Neural cell (in vitro differentiated cells): ENCODE data around the gene CASKIN2. TPM values are rescaled to one million over a fixed set of nuclear protein-coding genes. Genes with fewer than 3 reads are reported as not detected.

Source experiments
- H2AFZ ChIP-seq: fragments of 200-600, 300-800 bp; sonication (generic), shearing (Covaris generic); 2 replicates; pipeline ENCODE4 v1.6.0; 2014; ENCODE audit warnings: low read depth, mild to moderate bottlenecking, antibody characterized with exemption, low read length, moderate library complexity
- H3F3A ChIP-seq: fragments of 200-600 bp; shearing (Covaris generic); 2 replicates; pipeline ENCODE4 v1.6.1; 2016; ENCODE audit warnings: mild to moderate bottlenecking, moderate library complexity, mixed read lengths, antibody characterized with exemption, low read length; ENCODE audit not compliant: insufficient read depth, poor library complexity, severe bottlenecking
- H3K27ac ChIP-seq: fragments of 200-600, 300-800 bp; sonication (generic), shearing (Covaris generic); 2 replicates; pipeline ENCODE4 v1.5.1; 2014; ENCODE audit warnings: mild to moderate bottlenecking, low read length, moderate library complexity
- H3K27me3 ChIP-seq: fragments of 300-800, 200-600 bp; sonication (generic), shearing (Covaris generic); 2 replicates; pipeline ENCODE4 v1.6.0; 2014; ENCODE audit warnings: mild to moderate bottlenecking, low read depth, low read length, moderate library complexity; ENCODE audit not compliant: insufficient read depth
- H3K36me3 ChIP-seq: fragments of 300-800, 200-600 bp; sonication (generic), shearing (Covaris generic); 2 replicates; pipeline ENCODE4 v1.5.1; 2014; ENCODE audit warnings: mild to moderate bottlenecking, antibody characterized with exemption, low read length, moderate library complexity; ENCODE audit not compliant: insufficient read depth
- H3K4me2 ChIP-seq: fragments of 300-800, 200-600 bp; sonication (generic), shearing (Covaris generic); 2 replicates; pipeline ENCODE4 v1.6.0; 2014; ENCODE audit warnings: mild to moderate bottlenecking, low read length
- H3K4me3 ChIP-seq: fragments of 300-800, 200-600 bp; sonication (generic), shearing (Covaris generic); 2 replicates; pipeline ENCODE4 v1.5.1; 2014; ENCODE audit warnings: mild to moderate bottlenecking, low read length, moderate library complexity
- H3K79me2 ChIP-seq: fragments of 200-600 bp; shearing (Covaris generic); replicated peaks from 2 replicates; pipeline ENCODE4 v1.6.0; 2014; ENCODE audit warnings: mild to moderate bottlenecking, low read length, moderate library complexity; ENCODE audit not compliant: insufficient read depth
- H3K9ac ChIP-seq: fragments of 300-800, 200-600 bp; sonication (generic), shearing (Covaris generic); 2 replicates; pipeline ENCODE4 v1.6.1; 2016; ENCODE audit warnings: mild to moderate bottlenecking, low read length, mixed read lengths
- H3K9me2 ChIP-seq: fragments of 200-600 bp; shearing (Covaris generic); 2 replicates; pipeline ENCODE4 v1.6.1; 2016; ENCODE audit warnings: mild to moderate bottlenecking, low read length, mixed read lengths; ENCODE audit not compliant: insufficient read depth
- H3K9me3 ChIP-seq: fragments of 200-600, 300-800 bp; sonication (generic), shearing (Covaris generic); 2 replicates; pipeline ENCODE4 v1.6.1; 2016; ENCODE audit warnings: mild to moderate bottlenecking, mixed run types, low read length, moderate library complexity, mixed read lengths
- H4K20me1 ChIP-seq: fragments of 200-600 bp; shearing (Covaris generic); 2 replicates; pipeline ENCODE4 v1.6.1; 2016; ENCODE audit warnings: mild to moderate bottlenecking, mixed run types; ENCODE audit not compliant: insufficient read depth
- EP300 ChIP-seq: fragments of 450-650 bp; conservative IDR thresholded peaks from 2 replicates; pipeline ENCODE4 v1.6.1; 2014; ENCODE audit warnings: antibody characterized with exemption, mild to moderate bottlenecking, moderate library complexity; ENCODE audit not compliant: poor library complexity, severe bottlenecking
- EZH2 ChIP-seq: fragments of 200-600, 300-800 bp; shearing (Covaris generic), sonication (generic); IDR thresholded peaks from 2 replicates; pipeline ENCODE4 v1.6.1; 2014; ENCODE audit warnings: antibody characterized with exemption, low read length, borderline replicate concordance, mild to moderate bottlenecking; ENCODE audit not compliant: insufficient read depth, poor library complexity, severe bottlenecking
- MXI1 ChIP-seq: fragments of 450-650 bp; conservative IDR thresholded peaks from 2 replicates; pipeline ENCODE4 v1.6.1; 2014; ENCODE audit warnings: antibody characterized with exemption, mild to moderate bottlenecking; ENCODE audit not compliant: poor library complexity, severe bottlenecking
- POLR2AphosphoS5 ChIP-seq: IDR thresholded peaks from 2 replicates; pipeline ENCODE4 v1.6.1; 2012
- RAD21 ChIP-seq: fragments of 450-650 bp; conservative IDR thresholded peaks from 2 replicates; pipeline ENCODE4 v1.6.1; 2014; ENCODE audit warnings: antibody characterized with exemption, mild to moderate bottlenecking, moderate library complexity
- SMC3 ChIP-seq: fragments of 450-650 bp; conservative IDR thresholded peaks from 2 replicates; pipeline ENCODE4 v1.6.1; 2014; ENCODE audit warnings: antibody characterized with exemption, mild to moderate bottlenecking, moderate library complexity; ENCODE audit not compliant: poor library complexity
- TAF1 ChIP-seq: IDR thresholded peaks from 2 replicates; pipeline ENCODE4 v1.6.1; 2012; ENCODE audit warnings: low read depth
- polyA plus RNA-seq: library from polyadenylated mRNA; depleted of rRNA; stranded (reverse); fragments of >200 nt; gene quantifications from 2 replicates; pipeline ENCODE4 v1.2.3, GENCODE V29; 2014
- TF ChIP-seq, protein P1 (sequence below): IDR thresholded peaks from 2 replicates; pipeline ENCODE4 v1.6.1; 2012; ENCODE audit warnings: borderline replicate concordance
- TF ChIP-seq, protein P2 (sequence below): fragments of 450-650 bp; IDR thresholded peaks from 2 replicates; pipeline ENCODE4 v1.5.1; 2014; ENCODE audit warnings: antibody characterized with exemption, mild to moderate bottlenecking, moderate library complexity; ENCODE audit not compliant: poor library complexity, severe bottlenecking

The CASKIN2 gene
- polyA plus RNA-seq, 1 donor from 2014 or later, result 2.8 TPM

DNA sequence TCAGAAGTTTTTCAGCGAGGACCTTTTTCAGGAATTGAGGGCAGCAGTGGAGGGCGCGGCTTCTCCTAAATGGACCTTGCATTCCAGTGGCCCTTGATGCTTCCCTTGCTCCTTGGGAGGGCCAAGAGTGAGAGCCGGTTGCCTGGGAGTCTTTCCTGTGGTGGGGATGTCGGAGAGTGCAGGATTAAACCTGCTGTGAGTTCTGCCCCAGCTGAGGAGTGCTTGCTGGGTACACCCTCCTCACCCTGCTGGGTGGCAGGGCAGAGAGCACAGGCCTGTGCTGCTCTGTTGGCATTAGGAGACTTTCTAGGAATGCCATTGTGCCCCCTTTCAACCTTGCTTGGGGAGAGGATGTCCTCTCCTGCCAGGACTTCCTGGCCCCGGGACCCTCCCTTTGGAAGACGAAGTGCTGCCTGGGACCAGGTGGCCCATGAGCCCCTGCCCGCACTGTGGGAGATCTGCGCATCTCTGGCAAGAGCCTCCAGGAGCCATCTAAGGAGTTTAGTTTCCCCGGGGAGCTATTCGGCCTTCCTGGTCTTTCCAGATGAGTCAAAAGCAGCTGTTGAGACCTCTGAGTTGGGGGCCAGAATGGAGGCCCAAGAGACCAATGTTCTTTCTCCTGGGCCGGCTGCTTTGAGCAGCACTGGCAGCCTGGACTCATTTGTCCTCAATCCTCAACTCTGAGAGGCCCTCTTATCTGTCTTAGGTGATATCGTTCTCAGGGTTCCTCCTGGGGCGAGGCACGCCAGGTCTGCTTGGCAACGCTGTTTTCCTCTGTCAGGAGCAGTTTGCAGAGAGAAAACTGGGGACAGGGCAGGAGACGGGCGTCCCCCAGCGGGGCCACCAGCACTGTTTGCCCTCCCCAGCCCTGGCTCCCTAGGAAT lies 15.7 kb upstream of the CASKIN2 start:
- Histone ChIP-seq H3K27ac (no peak overlapping the region), H4K20me1 (no peaks in the 10 kb centered on the region)
- TF ChIP-seq EP300, result no peak
- TF ChIP-seq RAD21, result no peak
- TF ChIP-seq TAF1, result no peak
- TF ChIP-seq EZH2, result no peak
- no peak for TF ChIP-seq POLR2AphosphoS5
- no peak for TF ChIP-seq SMC3
- TF ChIP-seq MXI1, result no peak
- TF ChIP-seq, protein P1, sequence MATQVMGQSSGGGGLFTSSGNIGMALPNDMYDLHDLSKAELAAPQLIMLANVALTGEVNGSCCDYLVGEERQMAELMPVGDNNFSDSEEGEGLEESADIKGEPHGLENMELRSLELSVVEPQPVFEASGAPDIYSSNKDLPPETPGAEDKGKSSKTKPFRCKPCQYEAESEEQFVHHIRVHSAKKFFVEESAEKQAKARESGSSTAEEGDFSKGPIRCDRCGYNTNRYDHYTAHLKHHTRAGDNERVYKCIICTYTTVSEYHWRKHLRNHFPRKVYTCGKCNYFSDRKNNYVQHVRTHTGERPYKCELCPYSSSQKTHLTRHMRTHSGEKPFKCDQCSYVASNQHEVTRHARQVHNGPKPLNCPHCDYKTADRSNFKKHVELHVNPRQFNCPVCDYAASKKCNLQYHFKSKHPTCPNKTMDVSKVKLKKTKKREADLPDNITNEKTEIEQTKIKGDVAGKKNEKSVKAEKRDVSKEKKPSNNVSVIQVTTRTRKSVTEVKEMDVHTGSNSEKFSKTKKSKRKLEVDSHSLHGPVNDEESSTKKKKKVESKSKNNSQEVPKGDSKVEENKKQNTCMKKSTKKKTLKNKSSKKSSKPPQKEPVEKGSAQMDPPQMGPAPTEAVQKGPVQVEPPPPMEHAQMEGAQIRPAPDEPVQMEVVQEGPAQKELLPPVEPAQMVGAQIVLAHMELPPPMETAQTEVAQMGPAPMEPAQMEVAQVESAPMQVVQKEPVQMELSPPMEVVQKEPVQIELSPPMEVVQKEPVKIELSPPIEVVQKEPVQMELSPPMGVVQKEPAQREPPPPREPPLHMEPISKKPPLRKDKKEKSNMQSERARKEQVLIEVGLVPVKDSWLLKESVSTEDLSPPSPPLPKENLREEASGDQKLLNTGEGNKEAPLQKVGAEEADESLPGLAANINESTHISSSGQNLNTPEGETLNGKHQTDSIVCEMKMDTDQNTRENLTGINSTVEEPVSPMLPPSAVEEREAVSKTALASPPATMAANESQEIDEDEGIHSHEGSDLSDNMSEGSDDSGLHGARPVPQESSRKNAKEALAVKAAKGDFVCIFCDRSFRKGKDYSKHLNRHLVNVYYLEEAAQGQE, result no peak
- TF ChIP-seq, protein P2, sequence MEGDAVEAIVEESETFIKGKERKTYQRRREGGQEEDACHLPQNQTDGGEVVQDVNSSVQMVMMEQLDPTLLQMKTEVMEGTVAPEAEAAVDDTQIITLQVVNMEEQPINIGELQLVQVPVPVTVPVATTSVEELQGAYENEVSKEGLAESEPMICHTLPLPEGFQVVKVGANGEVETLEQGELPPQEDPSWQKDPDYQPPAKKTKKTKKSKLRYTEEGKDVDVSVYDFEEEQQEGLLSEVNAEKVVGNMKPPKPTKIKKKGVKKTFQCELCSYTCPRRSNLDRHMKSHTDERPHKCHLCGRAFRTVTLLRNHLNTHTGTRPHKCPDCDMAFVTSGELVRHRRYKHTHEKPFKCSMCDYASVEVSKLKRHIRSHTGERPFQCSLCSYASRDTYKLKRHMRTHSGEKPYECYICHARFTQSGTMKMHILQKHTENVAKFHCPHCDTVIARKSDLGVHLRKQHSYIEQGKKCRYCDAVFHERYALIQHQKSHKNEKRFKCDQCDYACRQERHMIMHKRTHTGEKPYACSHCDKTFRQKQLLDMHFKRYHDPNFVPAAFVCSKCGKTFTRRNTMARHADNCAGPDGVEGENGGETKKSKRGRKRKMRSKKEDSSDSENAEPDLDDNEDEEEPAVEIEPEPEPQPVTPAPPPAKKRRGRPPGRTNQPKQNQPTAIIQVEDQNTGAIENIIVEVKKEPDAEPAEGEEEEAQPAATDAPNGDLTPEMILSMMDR, result no peak

DNA sequence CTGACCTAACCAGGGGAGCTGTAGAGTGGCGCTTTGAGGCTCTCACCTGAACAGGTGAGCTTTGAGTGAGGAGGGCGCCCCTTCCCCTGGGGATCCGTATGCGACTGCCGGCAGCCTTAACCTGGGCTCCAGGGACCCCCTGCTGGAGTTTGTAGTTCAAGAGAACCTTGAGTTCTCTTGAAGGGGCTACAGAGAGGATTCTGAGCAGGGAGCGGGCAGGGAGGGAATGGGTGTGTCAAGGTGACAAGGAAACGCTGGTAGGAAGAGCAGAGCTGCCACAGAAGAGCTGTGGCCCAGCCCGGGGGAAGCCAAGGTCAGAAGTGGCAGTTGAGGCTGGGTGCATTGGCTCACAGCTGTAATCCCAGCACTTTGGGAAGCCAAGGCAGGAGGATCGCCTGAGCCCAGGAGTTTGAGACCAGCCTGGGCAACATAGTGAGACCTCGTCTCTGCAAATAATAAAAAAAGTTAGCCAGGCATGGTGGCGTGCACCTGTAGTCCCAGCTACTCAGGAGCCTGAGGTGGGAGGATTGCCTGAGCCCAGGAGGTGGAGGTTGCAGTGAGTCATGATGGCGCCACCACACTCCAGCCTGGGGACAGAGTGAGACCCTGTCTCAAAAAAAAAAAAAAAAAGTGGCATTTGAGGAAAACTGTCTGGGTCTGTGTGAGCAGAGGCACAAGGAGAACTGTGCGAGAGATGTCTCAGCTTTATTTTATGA lies 11.4 kb upstream of the CASKIN2 start:
- Histone ChIP-seq H3K9me3 (no peaks in the 10 kb centered on the region), H4K20me1 (no peaks in the 10 kb centered on the region), H3K9ac (no peak overlapping the region), H2AFZ (no peak overlapping the region), H3F3A (no peaks in the 10 kb centered on the region), H3K4me2 (no peak overlapping the region), H3K36me3 (no peaks in the 10 kb centered on the region), H3K27ac (no peak overlapping the region), H3K9me2 (no peaks in the 10 kb centered on the region), H3K79me2 (no peaks in the 10 kb centered on the region), H3K4me3 (no peak overlapping the region), H3K27me3 (peaks cover 33% of the 10 kb centered on the region)
- no peak for TF ChIP-seq POLR2AphosphoS5
- no peak for TF ChIP-seq EZH2
- TF ChIP-seq, protein P1, result no peak
- TF ChIP-seq, protein P2, result no peak
- TF ChIP-seq EP300, result no peak

More for the DNA sequence above, 15.7 kb upstream of the CASKIN2 start:
- Histone ChIP-seq H3K4me3 (no peak overlapping the region), H3K36me3 (no peaks in the 10 kb centered on the region), H3K27me3 (peaks cover 15% of the 10 kb centered on the region), H3K79me2 (no peaks in the 10 kb centered on the region), H2AFZ (no peak overlapping the region), H3K9me3 (no peaks in the 10 kb centered on the region), H3K9ac (no peak overlapping the region), H3K9me2 (no peaks in the 10 kb centered on the region), H3F3A (no peaks in the 10 kb centered on the region), H3K4me2 (no peak overlapping the region)
